ENCODE measurements around the gene EPB41L4A. TPM values are rescaled to one million over a fixed set of nuclear protein-coding genes. Genes with fewer than 3 reads are reported as not detected.
A peak's percentile ranks its signal among the peaks of the same experiment; 100 is the strongest.

Gene EPB41L4A
- total RNA-seq, 1 experiment from 2014 or later, result 5.2 TPM

DNA sequence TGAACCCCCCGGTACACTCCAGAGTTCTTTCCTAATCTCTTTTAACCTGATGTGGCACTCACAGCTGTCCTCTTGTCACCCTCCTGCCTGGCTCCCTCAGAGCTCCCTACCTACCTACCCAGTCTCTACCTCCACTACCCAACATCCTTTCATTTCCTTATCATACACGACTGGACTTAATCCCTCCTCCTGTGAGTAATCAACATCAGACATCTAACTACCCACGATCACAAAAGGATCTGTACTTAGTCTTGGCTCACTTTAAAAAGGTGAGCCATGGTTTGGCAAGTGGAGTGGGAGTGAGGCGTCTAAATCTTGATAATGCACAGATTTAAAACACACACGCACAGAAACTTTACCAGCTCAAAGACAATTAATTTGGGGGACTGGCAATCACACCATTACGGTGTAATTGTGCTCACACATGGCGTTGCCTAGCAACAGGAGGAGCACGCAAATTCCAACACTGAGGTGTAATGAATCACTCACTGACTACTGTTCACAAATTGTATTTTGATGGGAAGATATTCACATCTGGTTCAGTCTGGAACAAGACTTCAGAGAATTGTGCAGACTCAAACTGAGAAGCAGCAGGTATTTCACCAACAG, 235.9 kb downstream of the EPB41L4A start:
- no peaks in the 10 kb centered on the region for H3K9me3 Mint-ChIP-seq
- ChIA-PET POLR2A (no interaction called here), CTCF (interaction anchor here (1.2 to 2.5 kb wide), 3 partner anchors 27 to 309 kb away, joined by 3 to 10 read pairs (median 6); no protein-coding TSS in a partner anchor)
- DNase-seq (ENCODE audit: low spot score) (no peak), ATAC-seq (peak; percentile 58)
- H3K4me3 Mint-ChIP-seq, result no peak overlapping the region
- no peak overlapping the region for H3K27ac Mint-ChIP-seq
- H3K4me1 Mint-ChIP-seq, result peaks cover 12% of the 10 kb centered on the region
- no peaks in the 10 kb centered on the region for H3K27me3 Mint-ChIP-seq (ENCODE audit: low read depth)
- no peaks in the 10 kb centered on the region for H3K36me3 Mint-ChIP-seq
- TF ChIP-seq RORB (CRISPR knock-in tag; IDR thresholded peaks at IDR 0.05), result no peak
- no peak for TF ChIP-seq ZNF232 (CRISPR knock-in tag; IDR thresholded peaks at IDR 0.05)

DNA sequence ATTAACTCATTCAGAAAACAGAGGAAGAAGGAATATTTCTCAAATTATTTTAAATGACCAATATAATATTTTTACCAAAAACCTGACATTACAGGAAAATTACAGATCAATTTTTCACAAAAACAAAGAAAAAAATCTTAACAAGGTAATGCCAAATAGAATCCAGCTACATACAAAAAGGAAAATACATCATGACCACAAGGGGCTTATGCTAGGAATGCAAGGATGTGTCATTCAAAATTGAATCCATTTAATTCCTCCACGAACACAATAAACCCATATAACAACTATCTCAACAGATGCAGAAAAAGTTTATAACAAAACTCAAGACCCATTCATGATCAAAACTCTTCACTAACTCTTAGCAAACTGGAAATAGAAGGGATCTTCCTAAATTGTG, 239.8 kb downstream of the EPB41L4A start:
- CTCF ChIA-PET, result interaction anchor here (1.0 to 1.9 kb wide), 3 partner anchors 240 to 313 kb away, joined by 4 to 8 read pairs (median 5); no protein-coding TSS in a partner anchor
- POLR2A ChIA-PET, result no interaction called here

DNA sequence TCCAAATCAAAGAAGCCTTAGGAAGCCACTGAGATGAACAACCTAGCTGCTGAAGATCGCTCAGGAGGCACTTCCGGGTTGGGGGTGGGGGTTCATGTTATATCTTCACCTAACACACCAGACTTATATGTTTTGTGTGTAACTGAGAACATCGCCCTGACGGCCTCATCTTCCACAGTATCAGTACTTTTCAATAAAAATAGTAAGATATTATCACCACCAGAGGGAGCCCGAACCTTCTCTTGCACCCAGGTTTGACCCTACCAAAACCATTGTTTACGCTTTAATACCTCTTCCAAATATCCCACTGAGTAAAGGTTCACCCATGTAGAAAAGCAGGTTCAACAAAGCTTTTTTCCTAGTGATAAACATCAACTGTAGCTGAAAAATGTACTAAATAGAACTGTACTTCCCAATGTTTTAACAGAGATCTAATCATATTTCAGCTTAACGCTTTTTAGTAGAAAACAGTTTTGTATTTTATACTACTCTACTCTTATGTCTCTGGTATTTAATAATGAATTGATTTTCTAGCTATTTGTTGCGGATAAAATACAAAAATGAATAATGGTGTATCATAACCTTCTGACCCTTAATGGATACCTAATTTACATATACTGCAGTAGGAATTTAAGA, 244.0 kb downstream of the EPB41L4A start:
- no peak overlapping the region for H3K27ac Mint-ChIP-seq
- H3K9me3 Mint-ChIP-seq, result no peaks in the 10 kb centered on the region
- peaks cover 11% of the 10 kb centered on the region for H3K4me1 Mint-ChIP-seq
- ChIA-PET CTCF (interaction anchor here (1.0 to 2.9 kb wide), 5 partner anchors 9 to 430 kb away, joined by 3 to 35 read pairs (median 4); partner anchors contain the start of gene EPB41L4A), POLR2A (no interaction called here)
- DNase-seq (ENCODE audit: low spot score) (no peak), ATAC-seq (peak; percentile 91)
- H3K36me3 Mint-ChIP-seq, result no peaks in the 10 kb centered on the region
- TF ChIP-seq ETV6 (CRISPR knock-in tag; IDR thresholded peaks at IDR 0.05) (no peak), CTCF (IDR thresholded peaks at IDR 0.05) (peak; percentile 59)
- H3K4me3 Mint-ChIP-seq, result no peak overlapping the region
- H3K27me3 Mint-ChIP-seq (ENCODE audit: low read depth), result no peaks in the 10 kb centered on the region

More for the DNA sequence above, 239.8 kb downstream of the EPB41L4A start:
- TF ChIP-seq ZNF281 (CRISPR knock-in tag; IDR thresholded peaks at IDR 0.05) (no peak), RORB (CRISPR knock-in tag; IDR thresholded peaks at IDR 0.05) (no peak), IRF2 (CRISPR knock-in tag; IDR thresholded peaks at IDR 0.05; ENCODE audit: borderline replicate concordance, low read depth) (no peak), ZNF121 (CRISPR knock-in tag; IDR thresholded peaks at IDR 0.05) (no peak), TEAD4 (CRISPR knock-in tag; IDR thresholded peaks at IDR 0.05) (no peak), ZNF219 (CRISPR knock-in tag; IDR thresholded peaks at IDR 0.05; ENCODE audit: borderline replicate concordance) (no peak), NR2C2 (CRISPR knock-in tag; IDR thresholded peaks at IDR 0.05) (no peak), MYBL2 (CRISPR knock-in tag; IDR thresholded peaks at IDR 0.05) (no peak), ZNF263 (CRISPR knock-in tag; IDR thresholded peaks at IDR 0.05; ENCODE audit: low read depth) (no peak), ELF4 (CRISPR knock-in tag; IDR thresholded peaks at IDR 0.05; ENCODE audit: low read depth) (no peak), SMAD4 (CRISPR knock-in tag; IDR thresholded peaks at IDR 0.05) (no peak), KAT7 (CRISPR knock-in tag; IDR thresholded peaks at IDR 0.05; ENCODE audit: borderline replicate concordance) (no peak), EMX1 (CRISPR knock-in tag; IDR thresholded peaks at IDR 0.05) (no peak), JAZF1 (CRISPR knock-in tag; IDR thresholded peaks at IDR 0.05) (no peak), ESRRA (CRISPR knock-in tag; IDR thresholded peaks at IDR 0.05; ENCODE audit: borderline replicate concordance) (no peak), FOXJ3 (CRISPR knock-in tag; IDR thresholded peaks at IDR 0.05; ENCODE audit: borderline replicate concordance) (no peak)
- TF ChIP-seq, protein P1, sequence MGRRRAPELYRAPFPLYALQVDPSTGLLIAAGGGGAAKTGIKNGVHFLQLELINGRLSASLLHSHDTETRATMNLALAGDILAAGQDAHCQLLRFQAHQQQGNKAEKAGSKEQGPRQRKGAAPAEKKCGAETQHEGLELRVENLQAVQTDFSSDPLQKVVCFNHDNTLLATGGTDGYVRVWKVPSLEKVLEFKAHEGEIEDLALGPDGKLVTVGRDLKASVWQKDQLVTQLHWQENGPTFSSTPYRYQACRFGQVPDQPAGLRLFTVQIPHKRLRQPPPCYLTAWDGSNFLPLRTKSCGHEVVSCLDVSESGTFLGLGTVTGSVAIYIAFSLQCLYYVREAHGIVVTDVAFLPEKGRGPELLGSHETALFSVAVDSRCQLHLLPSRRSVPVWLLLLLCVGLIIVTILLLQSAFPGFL (CRISPR knock-in tag; IDR thresholded peaks at IDR 0.05; ENCODE audit: borderline replicate concordance), result no peak
- Mint-ChIP-seq H3K4me1 (peaks cover 19% of the 10 kb centered on the region), H3K27ac (no peak overlapping the region), H3K4me3 (no peak overlapping the region), H3K36me3 (no peaks in the 10 kb centered on the region), H3K9me3 (no peaks in the 10 kb centered on the region), H3K27me3 (ENCODE audit: low read depth) (no peaks in the 10 kb centered on the region)
- no peak for ATAC-seq
- DNase-seq (ENCODE audit: low spot score), result no peak
